Ovary (tissue), 9 donors: Measurements from ENCODE around the gene CPNE1. TPM values are rescaled to one million over a fixed set of nuclear protein-coding genes. Genes with fewer than 3 reads are reported as not detected.

ENCODE experiments used
- DNase-seq, 5 donors: peaks; one replicate each; pipeline ENCODE4 v3.0.0-alpha.2; 2019 to 2020
- H3K27ac ChIP-seq, 2 donors: fragments of 200-600 bp; one replicate each; pipeline versions ENCODE4 v1.5.1 to v1.8.0; 2019 to 2022
- H3K27me3 ChIP-seq: fragments of 200-600 bp; one replicate; pipeline ENCODE4 v1.8.0; 2022
- H3K36me3 ChIP-seq: fragments of 200-600 bp; sonication (generic); one replicate; pipeline ENCODE4 v1.5.1; 2019
- H3K4me1 ChIP-seq: one replicate; pipeline ENCODE4 v1.8.1; 2013; ENCODE audit warnings: mild to moderate bottlenecking, moderate library complexity; ENCODE audit not compliant: insufficient read depth
- H3K4me3 ChIP-seq: fragments of 200-600 bp; sonication (generic); one replicate; pipeline ENCODE4 v1.5.1; 2017
- H3K9me3 ChIP-seq, 2 donors: fragments of 200-600 bp in 1 of 2; sonication (generic) in 1 of 2; one replicate each; pipeline versions ENCODE4 v1.5.1 to v1.8.1; 2013 to 2019; ENCODE audit warnings: mild to moderate bottlenecking in 1 of 2, moderate library complexity in 1 of 2
- CTCF ChIP-seq, 3 donors: fragments of 450-650 bp in 2 of 3; fragments of 200-600 bp in 1 of 3; IDR thresholded peaks; one replicate each; pipeline versions ENCODE4 v1.5.1 to v1.8.0; 2016 to 2022; ENCODE audit warnings: antibody characterized with exemption in 3 of 3, mild to moderate bottlenecking in 1 of 3
- EP300 ChIP-seq: sonication (generic); formaldehyde crosslinking; IDR thresholded peaks from one replicate; pipeline ENCODE4 v1.6.1; 2017; ENCODE audit warnings: antibody characterized with exemption
- POLR2A ChIP-seq: fragments of 450-650 bp; IDR thresholded peaks from one replicate; pipeline ENCODE4 v1.6.1; 2017; ENCODE audit warnings: antibody characterized with exemption, mild to moderate bottlenecking, moderate library complexity
- WGBS, 3 donors: extraction: QIAGEN DNeasy Blood & Tissue Kit in 1 of 3; methylation state at CpG; one replicate each; pipeline versions ENCODE4 v1.1.5 to v1.1.7; 2013 to 2017; 5-methylcytosine and 5-hydroxymethylcytosine counted together
- intact Hi-C, 4 donors: fragments of 100-400 bp; cut with DNase I; formaldehyde crosslinking; loops; one replicate each; pipeline versions ENCODE4 v1.11.0 to v1.15.1; 2022 to 2023
- polyA plus RNA-seq, 2 donors: library from polyadenylated mRNA; stranded (reverse); fragments of 200-250 nt in 1 of 2; fragments of 350-450 nt in 1 of 2; fragmentation: Illumina TruSeq in 1 of 2; extraction: RNeasy Lipid Tissue Mini Kit (QIAGEN cat#74804) in 1 of 2; gene quantifications; one replicate each; pipeline ENCODE4 v1.2.3, GENCODE V29; 2013 to 2014
- total RNA-seq, 7 donors: library from RNA; depleted of rRNA in 2 of 7; stranded (reverse); fragments of >200 nt in 2 of 7; fragmentation: NEBNext Ultra II Directional in 3 of 7; extraction: Animal tissue kit (Norgen Biotek cat#: 25700) in 3 of 7; gene quantifications; one replicate each; pipeline versions ENCODE4 v1.1.0 to v1.2.4, GENCODE V29; 2016 to 2023
- donor health status: DM: no; HTN: no; CAD: no; lungs with moderate emphysema.
- donor health status: DM: no; HTN: no; CAD: no.
- donor health status: Bipolar disorder and iron deficiency.
- donor health status: DM: yes; HTN: yes; CAD: no.
- donor health status: DM: no; HTN: no; CAD: no.
- donor health status: DM: yes; HTN: yes; CAD: no.

CPNE1 gene
- total and polyA plus RNA-seq, 9 donors: 97.5 to 173 (median 157) TPM

GRCh38 chr20:35657271-35657670 lies 7.4 kb downstream of the CPNE1 start:
- WGBS, 3 donors: 25 to 37% (median 33%) methylated on average over 1 of the region's 1 CpG
- H3K36me3 ChIP-seq: no peaks in the 10 kb centered on the region
- no peak overlapping the region for H3K27ac ChIP-seq
- peaks cover 12% of the 10 kb centered on the region for H3K4me1 ChIP-seq
- DNase-seq: no peak
- H3K4me3 ChIP-seq: no peak overlapping the region
- H3K9me3 ChIP-seq: no peaks in the 10 kb centered on the region
- intact Hi-C loops: no loop called here
- no peak for TF ChIP-seq EP300
- TF ChIP-seq CTCF (IDR thresholded peaks at IDR 0.05): no peak
- TF ChIP-seq POLR2A: no peak
- H3K27me3 ChIP-seq: no peaks in the 10 kb centered on the region

GRCh38 chr20:35654415-35654814 lies 10.3 kb downstream of the CPNE1 start:
- intact Hi-C loops: no loop called here
- Histone ChIP-seq H3K36me3 (no peaks in the 10 kb centered on the region), H3K9me3 (no peaks in the 10 kb centered on the region), H3K4me1 (peaks cover 7% of the 10 kb centered on the region), H3K27ac (no peak overlapping the region), H3K27me3 (no peaks in the 10 kb centered on the region), H3K4me3 (no peak overlapping the region)
- no peak for DNase-seq
- TF ChIP-seq POLR2A (no peak), EP300 (no peak), CTCF (IDR thresholded peaks at IDR 0.05) (no peak)
- WGBS, 3 donors: 86 to 94% (median 94%) methylated on average over 9 of the region's 9 CpGs

- no peak for DNase-seq
- Histone ChIP-seq H3K36me3 (no peaks in the 10 kb centered on the region), H3K27me3 (no peaks in the 10 kb centered on the region), H3K4me1 (peaks cover 7% of the 10 kb centered on the region), H3K4me3 (no peak overlapping the region), H3K27ac (no peak overlapping the region), H3K9me3 (no peaks in the 10 kb centered on the region)
- intact Hi-C loops: no loop called here
- 88 to 92% (median 90%) methylated on average over 4 of the region's 4 CpGs for WGBS, 3 donors
- no peak for TF ChIP-seq POLR2A
- no peak for TF ChIP-seq EP300
- no peak for TF ChIP-seq CTCF (IDR thresholded peaks at IDR 0.05)
Measured at GRCh38 chr20:35653893-35654292, 10.8 kb downstream of the CPNE1 start.

GRCh38 chr20:35653430-35653734 lies 11.3 kb downstream of the CPNE1 start:
- Histone ChIP-seq H3K27ac (no peak overlapping the region), H3K36me3 (no peaks in the 10 kb centered on the region), H3K4me3 (no peak overlapping the region), H3K9me3 (no peaks in the 10 kb centered on the region), H3K4me1 (peaks cover 6% of the 10 kb centered on the region), H3K27me3 (no peaks in the 10 kb centered on the region)
- WGBS, 3 donors: 94 to 99% (median 97%) methylated on average over 3 of the region's 3 CpGs
- TF ChIP-seq CTCF (IDR thresholded peaks at IDR 0.05) (no peak), EP300 (no peak), POLR2A (no peak)
- intact Hi-C loops: no loop called here
- no peak for DNase-seq
